ENCODE results near the gene TFIP11. TPM values are rescaled to one million over a fixed set of nuclear protein-coding genes. Genes with fewer than 3 reads are reported as not detected.

The TFIP11 gene
- total RNA-seq (10 to 100 TPM; 19.8 to 28.7 (median 25.4) TPM), polyA plus RNA-seq (15.2 TPM)
- long read RNA-seq, donor 1, transcript TFIP11-204 (15 exons, 3,586 nt): major isoform, 55 of 111 reads
- long read RNA-seq, donor 1, transcript TFIP11-201 (16 exons, 2,896 nt): minor isoform, 6 of 111 reads
- long read RNA-seq, donor 1, partial matches to known transcripts: 5 of 111 reads
- long read RNA-seq, donor 1, other reads (novel, unspliced or antisense): 45 of 111 reads
- long read RNA-seq, donor 2, transcript TFIP11-204 (15 exons, 3,586 nt): major isoform, 35 of 52 reads
- long read RNA-seq, donor 2, partial matches to known transcripts: 6 of 52 reads
- long read RNA-seq, donor 2, other reads (novel, unspliced or antisense): 7 of 52 reads
- long read RNA-seq, donor 3, transcript TFIP11-201 (16 exons, 2,896 nt): minor isoform, 10 of 201 reads
- long read RNA-seq, donor 3, transcript TFIP11-204 (15 exons, 3,586 nt): major isoform, 112 of 201 reads
- long read RNA-seq, donor 3, partial matches to known transcripts: 36 of 201 reads
- long read RNA-seq, donor 3, other reads (novel, unspliced or antisense): 42 of 201 reads
- long read RNA-seq, donor 4, transcript TFIP11-204 (15 exons, 3,586 nt): major isoform, 27 of 59 reads
- long read RNA-seq, donor 4, transcript TFIP11-201 (16 exons, 2,896 nt): minor isoform, 10 of 59 reads
- long read RNA-seq, donor 4, partial matches to known transcripts: 5 of 59 reads
- long read RNA-seq, donor 4, other reads (novel, unspliced or antisense): 17 of 59 reads

DNA sequence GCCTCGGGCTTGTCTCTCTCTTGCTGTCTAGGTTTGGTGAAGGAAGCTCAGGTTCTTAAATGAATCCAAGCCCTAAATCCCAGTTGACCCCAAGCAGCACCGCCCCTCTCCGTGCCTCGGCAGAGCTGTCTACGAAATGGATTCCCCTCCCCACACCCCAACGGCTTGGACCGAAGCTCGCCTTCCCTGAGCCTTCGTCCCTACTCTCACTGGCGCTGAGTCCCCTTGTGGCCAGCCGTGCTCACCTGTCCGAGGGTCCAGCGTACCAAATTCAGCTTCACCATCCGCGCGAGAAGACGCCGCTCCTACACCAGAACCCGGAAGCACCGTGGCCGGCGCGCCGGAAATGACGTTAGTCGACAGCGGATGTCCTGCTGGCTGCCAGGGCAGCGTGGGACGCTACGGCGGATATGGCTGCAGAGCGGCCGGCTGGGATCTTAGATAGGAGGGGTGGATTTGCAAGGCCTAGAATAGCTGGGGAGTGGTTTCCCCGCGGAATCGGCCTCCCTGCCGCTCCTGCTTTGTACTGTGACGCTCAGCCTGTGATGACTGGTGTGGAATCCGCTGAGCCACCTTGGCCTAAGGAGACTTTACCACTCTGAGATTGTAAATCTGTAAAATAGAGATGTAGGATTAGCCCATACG, at the start of gene TFIP11:
Gene TFIP11 (minus strand): TSS at position 325 of the 645 bp plus-strand sequence. CDS start 2,201 bp downstream, outside the sequence.
- no peaks in the 10 kb centered on the region for H3K9me3 ChIP-seq (ENCODE audit: control insufficient read depth, low read length)
- WGBS: under 1% methylated on average over 40 of the region's 40 CpGs
- peak within 1 kb of the TSS; percentile 36 for H3K27ac ChIP-seq (ENCODE audit: low read length)
- peak within 1 kb of the TSS; percentile 67 for H3K4me3 ChIP-seq (ENCODE audit: low read length)
- intact Hi-C loops (cut with DNase I): loop anchor here in 1 of 4 donors (10.0 kb wide), 1 partner anchor 73 kb away; no protein-coding TSS in a partner anchor
- peaks cover 4% of the 10 kb centered on the region for H3K4me1 ChIP-seq (ENCODE audit: control insufficient read depth, insufficient read depth, low read length)
- DNase-seq (peak; percentile 95 to 98 (median 98)), ATAC-seq (peak; percentile 97 to 98)
- no peaks in the 10 kb centered on the region for H3K27me3 ChIP-seq (ENCODE audit: control insufficient read depth, insufficient read depth)

- Histone ChIP-seq H3K27me3 (ENCODE audit: control insufficient read depth, insufficient read depth) (no peaks in the 10 kb centered on the region), H3K9me3 (ENCODE audit: control insufficient read depth, low read length) (no peaks in the 10 kb centered on the region), H3K4me3 (ENCODE audit: low read length) (no peak overlapping the region), H3K27ac (ENCODE audit: low read length) (peak overlapping the region; percentile 75), H3K4me1 (ENCODE audit: control insufficient read depth, insufficient read depth, low read length) (peaks cover 2% of the 10 kb centered on the region)
- ATAC-seq (peak; percentile 69 to 80), DNase-seq (peak; percentile 55 to 86 (median 84))
- intact Hi-C loops (cut with DNase I): no loop called here
- 75% methylated on average over 9 of the region's 9 CpGs for WGBS
These were observed 49.6 kb upstream of the TFIP11 start for GRCh38 chr22:26561756-26562417.

DNA sequence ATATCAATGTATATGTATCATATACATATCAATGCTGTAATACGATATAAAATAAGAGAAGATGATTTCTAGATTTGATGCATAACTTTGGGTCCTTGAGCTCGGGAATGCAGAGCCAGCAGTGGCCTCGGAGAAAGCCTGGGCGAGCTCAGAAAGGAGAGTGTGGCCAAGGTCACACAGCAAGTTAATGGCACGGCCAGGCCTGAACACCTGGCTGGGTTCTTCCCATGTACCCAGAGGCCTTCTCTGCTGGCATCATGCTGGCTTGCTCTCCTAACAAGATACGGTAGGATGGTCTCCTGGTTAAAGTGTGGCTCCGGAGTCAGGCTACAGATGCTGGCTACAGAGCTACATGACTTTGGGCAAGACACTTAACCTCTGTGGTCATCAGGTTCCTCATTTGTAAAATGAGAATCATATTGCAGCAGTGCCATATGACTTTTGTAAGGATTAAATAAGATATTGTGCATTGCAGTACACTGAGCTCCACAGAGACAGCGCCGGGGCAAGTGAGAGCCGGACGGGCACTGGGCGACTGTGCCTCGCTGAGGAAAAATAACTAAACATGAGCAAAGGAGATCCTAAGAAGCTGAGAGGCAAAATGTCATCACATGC, 47.8 kb upstream of the TFIP11 start:
- ATAC-seq (no peak), DNase-seq (no peak)
- Histone ChIP-seq H3K4me3 (ENCODE audit: low read length) (no peak overlapping the region), H3K27ac (ENCODE audit: low read length) (no peak overlapping the region), H3K9me3 (ENCODE audit: control insufficient read depth, low read length) (no peaks in the 10 kb centered on the region), H3K4me1 (ENCODE audit: control insufficient read depth, insufficient read depth, low read length) (peaks cover 10% of the 10 kb centered on the region), H3K27me3 (ENCODE audit: control insufficient read depth, insufficient read depth) (no peaks in the 10 kb centered on the region)
- WGBS: 91% methylated on average over 13 of the region's 13 CpGs
- intact Hi-C loops (cut with DNase I): no loop called here

- Histone ChIP-seq H3K27me3 (ENCODE audit: control insufficient read depth, insufficient read depth) (no peaks in the 10 kb centered on the region), H3K4me1 (ENCODE audit: control insufficient read depth, insufficient read depth, low read length) (peaks cover 12% of the 10 kb centered on the region), H3K9me3 (ENCODE audit: control insufficient read depth, low read length) (no peaks in the 10 kb centered on the region), H3K4me3 (ENCODE audit: low read length) (no peak overlapping the region), H3K27ac (ENCODE audit: low read length) (no peak overlapping the region)
- no peak for DNase-seq
- WGBS: 59% methylated on average over 3 of the region's 3 CpGs
- intact Hi-C loops (cut with DNase I): no loop called here
- ATAC-seq: no peak
These were observed 46.1 kb upstream of the TFIP11 start for GRCh38 chr22:26558248-26558895.

GRCh38 chr22:26556904-26557303, 44.6 kb upstream of the TFIP11 start:
- no peak for DNase-seq
- WGBS: 73% methylated on average over 5 of the region's 5 CpGs
- H3K9me3 ChIP-seq (ENCODE audit: control insufficient read depth, low read length): no peaks in the 10 kb centered on the region
- peak; percentile 25 to 30 for ATAC-seq
- H3K4me3 ChIP-seq (ENCODE audit: low read length): no peak overlapping the region
- H3K27me3 ChIP-seq (ENCODE audit: control insufficient read depth, insufficient read depth): no peaks in the 10 kb centered on the region
- H3K27ac ChIP-seq (ENCODE audit: low read length): peak overlapping the region; percentile 32
- intact Hi-C loops (cut with DNase I): no loop called here
- H3K4me1 ChIP-seq (ENCODE audit: control insufficient read depth, insufficient read depth, low read length): peaks cover 12% of the 10 kb centered on the region

GRCh38 chr22:26555478-26555877, 43.2 kb upstream of the TFIP11 start:
- DNase-seq: peak in 2 of 3 donors; percentile 57 to 63
- peak; percentile 46 to 58 for ATAC-seq
- Histone ChIP-seq H3K27me3 (ENCODE audit: control insufficient read depth, insufficient read depth) (no peaks in the 10 kb centered on the region), H3K27ac (ENCODE audit: low read length) (peak overlapping the region; percentile 9), H3K4me3 (ENCODE audit: low read length) (no peak overlapping the region), H3K4me1 (ENCODE audit: control insufficient read depth, insufficient read depth, low read length) (peaks cover 12% of the 10 kb centered on the region), H3K9me3 (ENCODE audit: control insufficient read depth, low read length) (no peaks in the 10 kb centered on the region)
- intact Hi-C loops (cut with DNase I): no loop called here
- WGBS: 68% methylated on average over 11 of the region's 11 CpGs

DNA sequence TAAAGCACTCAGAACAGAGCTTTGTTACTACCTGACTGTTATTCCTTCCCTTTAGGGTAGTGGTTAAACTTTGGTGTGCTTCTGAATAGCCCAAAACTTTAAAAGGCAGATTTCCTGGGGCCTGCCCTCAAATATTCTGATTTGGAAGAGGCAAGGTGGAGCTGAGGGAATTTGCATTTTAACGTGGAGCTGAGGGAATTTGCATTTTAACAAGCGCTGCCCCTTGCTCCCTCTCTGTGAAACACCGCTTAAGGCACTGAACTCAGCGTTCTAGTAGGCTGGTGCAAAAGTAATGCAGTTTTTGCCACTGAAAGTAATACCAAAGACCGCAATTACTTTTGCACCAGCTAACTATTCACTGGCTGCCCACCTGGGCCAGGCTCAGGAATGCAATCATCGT, 42.7 kb upstream of the TFIP11 start:
- H3K27me3 ChIP-seq (ENCODE audit: control insufficient read depth, insufficient read depth): no peaks in the 10 kb centered on the region
- 79% methylated on average over 6 of the region's 6 CpGs for WGBS
- ATAC-seq (no peak), DNase-seq (no peak)
- no peak overlapping the region for H3K27ac ChIP-seq (ENCODE audit: low read length)
- H3K9me3 ChIP-seq (ENCODE audit: control insufficient read depth, low read length): no peaks in the 10 kb centered on the region
- intact Hi-C loops (cut with DNase I): no loop called here
- H3K4me1 ChIP-seq (ENCODE audit: control insufficient read depth, insufficient read depth, low read length): peaks cover 12% of the 10 kb centered on the region
- no peak overlapping the region for H3K4me3 ChIP-seq (ENCODE audit: low read length)

- Histone ChIP-seq H3K4me3 (ENCODE audit: low read length) (no peak overlapping the region), H3K4me1 (ENCODE audit: control insufficient read depth, insufficient read depth, low read length) (peaks cover 12% of the 10 kb centered on the region), H3K9me3 (ENCODE audit: control insufficient read depth, low read length) (no peaks in the 10 kb centered on the region), H3K27me3 (ENCODE audit: control insufficient read depth, insufficient read depth) (no peaks in the 10 kb centered on the region), H3K27ac (ENCODE audit: low read length) (no peak overlapping the region)
- DNase-seq (no peak), ATAC-seq (no peak)
- WGBS: 65% methylated on average over 7 of the region's 7 CpGs
- intact Hi-C loops (cut with DNase I): no loop called here
These were observed 40.9 kb upstream of the TFIP11 start for GRCh38 chr22:26553056-26553752.

DNA sequence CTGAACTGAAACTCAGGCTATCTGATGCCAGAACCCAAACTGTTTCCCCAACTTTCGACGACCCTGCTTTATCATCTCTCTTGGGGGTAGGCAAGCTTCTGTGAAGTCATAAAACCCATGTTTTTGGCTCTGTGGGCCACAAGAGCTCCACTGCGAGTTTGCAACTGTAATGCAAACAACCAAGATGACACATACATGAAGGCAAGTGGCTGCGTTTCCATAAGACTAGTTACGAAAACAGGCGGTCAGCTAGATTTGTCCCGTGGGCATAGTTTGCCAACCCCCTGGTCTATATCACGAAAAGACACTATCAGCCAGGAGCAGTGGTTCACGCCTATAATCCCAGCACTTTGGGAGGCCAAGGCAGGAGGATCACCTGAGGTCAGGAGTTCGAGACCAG, 40.2 kb upstream of the TFIP11 start:
- intact Hi-C loops (cut with DNase I): no loop called here
- no peaks in the 10 kb centered on the region for H3K27me3 ChIP-seq (ENCODE audit: control insufficient read depth, insufficient read depth)
- H3K9me3 ChIP-seq (ENCODE audit: control insufficient read depth, low read length): no peaks in the 10 kb centered on the region
- no peak overlapping the region for H3K27ac ChIP-seq (ENCODE audit: low read length)
- ATAC-seq (no peak), DNase-seq (no peak)
- WGBS: 81% methylated on average over 10 of the region's 10 CpGs
- peaks cover 10% of the 10 kb centered on the region for H3K4me1 ChIP-seq (ENCODE audit: control insufficient read depth, insufficient read depth, low read length)
- H3K4me3 ChIP-seq (ENCODE audit: low read length): no peak overlapping the region
